Skeletal muscle satellite cell (primary cell): ENCODE results near the gene ZIM2.
A peak's percentile ranks its signal among the peaks of the same experiment; 100 is the strongest.

ENCODE experiments used
- H3K27me3 ChIP-seq: 2 replicates; pipeline ENCODE4 v1.7.0; 2013; ENCODE audit warnings: low read length; ENCODE audit not compliant: control insufficient read depth, insufficient read depth
- H3K36me3 ChIP-seq: 2 replicates; pipeline ENCODE4 v1.7.0; 2013; ENCODE audit warnings: mild to moderate bottlenecking, control low read depth, low read length; ENCODE audit not compliant: insufficient read depth
- H3K4me1 ChIP-seq: 2 replicates; pipeline ENCODE4 v1.7.0; 2013; ENCODE audit warnings: low read length; ENCODE audit not compliant: control insufficient read depth, insufficient read depth
- H3K4me2 ChIP-seq: 2 replicates; pipeline ENCODE4 v1.7.0; 2013; ENCODE audit warnings: mild to moderate bottlenecking, low read length
- H3K4me3 ChIP-seq: 2 replicates; pipeline ENCODE4 v1.7.0; 2013; ENCODE audit warnings: low read length
- H3K9ac ChIP-seq: 2 replicates; pipeline ENCODE4 v1.7.0; 2013; ENCODE audit warnings: mild to moderate bottlenecking, low read depth, low read length, moderate library complexity
- H3K9me3 ChIP-seq: replicated peaks from 2 replicates; pipeline ENCODE4 v1.7.0; 2013; ENCODE audit warnings: mild to moderate bottlenecking, control low read depth, low read length

ZIM2 gene

GRCh38 chr19:56838024-56838908, 2.3 kb downstream of the ZIM2 start:
- peak overlapping the region; percentile 71 for H3K4me2 ChIP-seq
- no peaks in the 10 kb centered on the region for H3K4me1 ChIP-seq
- H3K9ac ChIP-seq = no peak overlapping the region
- peaks cover 18% of the 10 kb centered on the region for H3K9me3 ChIP-seq
- no peaks in the 10 kb centered on the region for H3K36me3 ChIP-seq
- H3K4me3 ChIP-seq = peak overlapping the region; percentile 61
- no peaks in the 10 kb centered on the region for H3K27me3 ChIP-seq

GRCh38 chr19:56837492-56838023, 3.0 kb downstream of the ZIM2 start:
- H3K4me2 ChIP-seq = peak overlapping the region; percentile 23
- H3K9me3 ChIP-seq = peaks cover 19% of the 10 kb centered on the region
- no peaks in the 10 kb centered on the region for H3K4me1 ChIP-seq
- H3K9ac ChIP-seq = no peak overlapping the region
- no peaks in the 10 kb centered on the region for H3K27me3 ChIP-seq
- H3K4me3 ChIP-seq = peak overlapping the region; percentile 61
- H3K36me3 ChIP-seq = no peaks in the 10 kb centered on the region

- Histone ChIP-seq H3K27me3 (no peaks in the 10 kb centered on the region), H3K4me1 (no peaks in the 10 kb centered on the region), H3K4me3 (no peak overlapping the region), H3K9ac (no peak overlapping the region), H3K36me3 (no peaks in the 10 kb centered on the region), H3K4me2 (no peak overlapping the region), H3K9me3 (peaks cover 19% of the 10 kb centered on the region)
These were observed 3.5 kb downstream of the ZIM2 start for GRCh38 chr19:56837004-56837403.

- no peak overlapping the region for H3K4me2 ChIP-seq
- no peaks in the 10 kb centered on the region for H3K36me3 ChIP-seq
- no peaks in the 10 kb centered on the region for H3K27me3 ChIP-seq
- no peaks in the 10 kb centered on the region for H3K4me1 ChIP-seq
- H3K9ac ChIP-seq = no peak overlapping the region
- peaks cover 19% of the 10 kb centered on the region for H3K9me3 ChIP-seq
- H3K4me3 ChIP-seq = no peak overlapping the region
These were observed 4.5 kb downstream of the ZIM2 start for GRCh38 chr19:56836059-56836458.

GRCh38 chr19:56835401-56835800, 5.1 kb downstream of the ZIM2 start:
- Histone ChIP-seq H3K4me3 (no peak overlapping the region), H3K9ac (no peak overlapping the region), H3K9me3 (peaks cover 19% of the 10 kb centered on the region), H3K4me2 (no peak overlapping the region), H3K4me1 (no peaks in the 10 kb centered on the region), H3K27me3 (no peaks in the 10 kb centered on the region), H3K36me3 (no peaks in the 10 kb centered on the region)

GRCh38 chr19:56834564-56835375, 5.8 kb downstream of the ZIM2 start:
- H3K4me2 ChIP-seq = no peak overlapping the region
- no peak overlapping the region for H3K4me3 ChIP-seq
- H3K9ac ChIP-seq = no peak overlapping the region
- no peaks in the 10 kb centered on the region for H3K4me1 ChIP-seq
- H3K27me3 ChIP-seq = no peaks in the 10 kb centered on the region
- H3K9me3 ChIP-seq = peaks cover 21% of the 10 kb centered on the region
- H3K36me3 ChIP-seq = no peaks in the 10 kb centered on the region

GRCh38 chr19:56832352-56832928, 8.1 kb downstream of the ZIM2 start:
- H3K9ac ChIP-seq = no peak overlapping the region
- no peaks in the 10 kb centered on the region for H3K36me3 ChIP-seq
- H3K4me2 ChIP-seq = no peak overlapping the region
- H3K27me3 ChIP-seq = no peaks in the 10 kb centered on the region
- peaks cover 11% of the 10 kb centered on the region for H3K9me3 ChIP-seq
- H3K4me1 ChIP-seq = no peaks in the 10 kb centered on the region
- H3K4me3 ChIP-seq = no peak overlapping the region

GRCh38 chr19:56831255-56831654, 9.3 kb downstream of the ZIM2 start:
- Histone ChIP-seq H3K27me3 (no peaks in the 10 kb centered on the region), H3K4me2 (no peak overlapping the region), H3K9me3 (peaks cover 11% of the 10 kb centered on the region), H3K36me3 (no peaks in the 10 kb centered on the region), H3K4me1 (no peaks in the 10 kb centered on the region), H3K9ac (no peak overlapping the region), H3K4me3 (no peak overlapping the region)

- H3K4me3 ChIP-seq = no peak overlapping the region
- peaks cover 15% of the 10 kb centered on the region for H3K9me3 ChIP-seq
- no peak overlapping the region for H3K4me2 ChIP-seq
- no peak overlapping the region for H3K9ac ChIP-seq
- H3K4me1 ChIP-seq = no peaks in the 10 kb centered on the region
- H3K27me3 ChIP-seq = no peaks in the 10 kb centered on the region
- no peaks in the 10 kb centered on the region for H3K36me3 ChIP-seq
These were observed 10.9 kb downstream of the ZIM2 start for GRCh38 chr19:56829596-56829995.

- H3K9ac ChIP-seq = no peak overlapping the region
- no peak overlapping the region for H3K4me2 ChIP-seq
- H3K27me3 ChIP-seq = no peaks in the 10 kb centered on the region
- no peaks in the 10 kb centered on the region for H3K36me3 ChIP-seq
- no peak overlapping the region for H3K4me3 ChIP-seq
- H3K9me3 ChIP-seq = peaks cover 12% of the 10 kb centered on the region
- H3K4me1 ChIP-seq = no peaks in the 10 kb centered on the region
These were observed 12.8 kb downstream of the ZIM2 start for GRCh38 chr19:56827708-56828107.

- H3K4me2 ChIP-seq = no peak overlapping the region
- no peaks in the 10 kb centered on the region for H3K4me1 ChIP-seq
- peaks cover 10% of the 10 kb centered on the region for H3K9me3 ChIP-seq
- H3K36me3 ChIP-seq = no peaks in the 10 kb centered on the region
- H3K27me3 ChIP-seq = no peaks in the 10 kb centered on the region
- no peak overlapping the region for H3K4me3 ChIP-seq
- no peak overlapping the region for H3K9ac ChIP-seq
These were observed 16.6 kb downstream of the ZIM2 start for GRCh38 chr19:56823956-56824355.
